ENCODE measurements around the gene SOWAHC.

The SOWAHC gene

DNA sequence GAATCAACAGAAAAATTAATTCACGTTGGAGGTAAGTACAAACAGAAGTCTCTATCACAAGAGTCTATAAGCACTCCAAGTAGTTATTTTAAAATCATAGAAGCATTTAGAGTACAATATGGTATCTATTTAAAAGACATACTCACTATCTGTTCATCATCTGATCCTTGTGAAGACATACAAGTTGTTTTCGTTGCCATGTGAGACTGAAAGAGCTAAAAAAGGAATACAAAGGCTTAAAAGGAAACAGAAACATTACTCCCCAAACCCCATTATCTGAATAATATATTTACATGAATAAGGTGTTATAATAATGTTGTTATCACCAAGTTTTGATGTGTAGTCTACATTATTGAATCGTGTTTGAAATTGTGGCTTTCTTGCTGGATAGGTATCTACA is 21.3 kb upstream of the SOWAHC start:
- DNase-seq (ENCODE audit: insufficient read length, low spot score) = no peak
- FAIRE-seq = no peak
- TF ChIP-seq, protein P1, sequence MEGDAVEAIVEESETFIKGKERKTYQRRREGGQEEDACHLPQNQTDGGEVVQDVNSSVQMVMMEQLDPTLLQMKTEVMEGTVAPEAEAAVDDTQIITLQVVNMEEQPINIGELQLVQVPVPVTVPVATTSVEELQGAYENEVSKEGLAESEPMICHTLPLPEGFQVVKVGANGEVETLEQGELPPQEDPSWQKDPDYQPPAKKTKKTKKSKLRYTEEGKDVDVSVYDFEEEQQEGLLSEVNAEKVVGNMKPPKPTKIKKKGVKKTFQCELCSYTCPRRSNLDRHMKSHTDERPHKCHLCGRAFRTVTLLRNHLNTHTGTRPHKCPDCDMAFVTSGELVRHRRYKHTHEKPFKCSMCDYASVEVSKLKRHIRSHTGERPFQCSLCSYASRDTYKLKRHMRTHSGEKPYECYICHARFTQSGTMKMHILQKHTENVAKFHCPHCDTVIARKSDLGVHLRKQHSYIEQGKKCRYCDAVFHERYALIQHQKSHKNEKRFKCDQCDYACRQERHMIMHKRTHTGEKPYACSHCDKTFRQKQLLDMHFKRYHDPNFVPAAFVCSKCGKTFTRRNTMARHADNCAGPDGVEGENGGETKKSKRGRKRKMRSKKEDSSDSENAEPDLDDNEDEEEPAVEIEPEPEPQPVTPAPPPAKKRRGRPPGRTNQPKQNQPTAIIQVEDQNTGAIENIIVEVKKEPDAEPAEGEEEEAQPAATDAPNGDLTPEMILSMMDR (IDR thresholded peaks at IDR 0.05; ENCODE audit: insufficient read depth, missing control alignments) = no peak

- DNase-seq (ENCODE audit: insufficient read length, low spot score) = no peak
- no peak for FAIRE-seq
- TF ChIP-seq, protein P1 (IDR thresholded peaks at IDR 0.05; ENCODE audit: insufficient read depth, missing control alignments) = no peak
Measured at GRCh38 chr2:109594246-109594885, 19.8 kb upstream of the SOWAHC start.

DNA sequence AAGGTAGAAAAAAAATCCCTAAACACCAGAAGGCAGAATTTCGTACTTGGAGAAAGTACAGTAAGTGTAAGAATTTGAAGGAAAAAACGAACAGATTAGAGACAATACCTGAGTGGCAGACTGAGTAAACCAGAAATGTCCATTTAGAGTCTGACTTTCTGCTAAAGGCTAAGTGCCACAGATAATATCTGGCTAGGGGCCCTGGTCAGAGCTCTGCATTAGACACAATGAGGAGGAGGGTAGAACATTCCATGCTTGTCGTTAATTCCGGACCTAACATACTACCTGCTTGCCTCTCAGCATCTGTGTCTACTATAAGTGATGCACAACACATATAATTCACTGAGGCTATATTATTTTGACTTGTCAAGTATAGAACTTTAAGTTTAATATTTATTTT is 18.5 kb upstream of the SOWAHC start:
- DNase-seq (ENCODE audit: insufficient read length, low spot score) = no peak
- FAIRE-seq = no peak
- TF ChIP-seq, protein P1 (IDR thresholded peaks at IDR 0.05; ENCODE audit: insufficient read depth, missing control alignments) = no peak

- FAIRE-seq = no peak
Measured at GRCh38 chr2:109597283-109597682, 16.9 kb upstream of the SOWAHC start.

DNA sequence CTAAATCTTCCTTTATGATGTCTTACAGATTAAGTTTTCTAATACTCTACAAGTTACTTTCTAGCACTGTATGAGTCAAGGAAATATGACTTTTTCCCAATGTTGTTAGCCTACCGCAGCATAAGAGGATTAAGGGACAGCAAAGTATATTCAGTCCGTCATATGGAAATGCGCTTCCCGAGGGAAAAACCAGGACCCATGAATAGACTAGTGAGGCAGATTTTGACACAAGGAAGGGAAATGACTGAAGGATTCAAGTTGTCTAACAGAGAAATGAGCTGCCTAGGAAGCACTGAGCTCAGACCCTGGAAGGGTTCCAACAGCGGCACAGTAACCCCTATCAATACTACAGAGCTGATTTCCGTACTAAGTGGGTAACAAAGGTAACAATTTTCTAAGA is 12.4 kb upstream of the SOWAHC start:
- DNase-seq (ENCODE audit: insufficient read length, low spot score) (no peak), FAIRE-seq (peak; percentile 6)
- TF ChIP-seq, protein P1 (IDR thresholded peaks at IDR 0.05; ENCODE audit: insufficient read depth, missing control alignments) = no peak

More at GRCh38 chr2:109597283-109597682, 16.9 kb upstream of the SOWAHC start:
- TF ChIP-seq, protein P1 (IDR thresholded peaks at IDR 0.05; ENCODE audit: insufficient read depth, missing control alignments) = no peak
- no peak for DNase-seq (ENCODE audit: insufficient read length, low spot score)

GRCh38 chr2:109602617-109603188 is 11.5 kb upstream of the SOWAHC start:
- FAIRE-seq (no peak), DNase-seq (ENCODE audit: insufficient read length, low spot score) (no peak)
- TF ChIP-seq, protein P1 (IDR thresholded peaks at IDR 0.05; ENCODE audit: insufficient read depth, missing control alignments) = no peak

DNA sequence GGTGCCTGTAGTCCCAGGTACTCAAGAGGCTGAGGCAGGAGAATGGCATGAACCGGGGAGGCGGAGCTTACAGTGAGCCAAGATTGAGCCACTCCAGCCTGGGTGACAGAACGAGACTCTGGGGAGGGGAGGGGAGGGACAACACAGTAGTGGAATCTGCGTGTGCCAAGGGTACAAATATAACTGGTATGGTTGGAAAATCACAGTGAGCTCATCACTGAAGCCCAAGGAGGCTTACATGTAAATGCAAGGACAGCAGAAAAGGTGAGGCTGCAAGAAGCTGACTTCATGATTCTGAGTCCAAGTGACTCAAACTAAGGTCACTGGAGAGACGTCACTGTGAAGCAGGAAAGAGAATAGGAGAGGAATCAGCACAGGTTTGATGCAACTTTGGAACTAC is 9.6 kb upstream of the SOWAHC start:
- TF ChIP-seq, protein P1 (IDR thresholded peaks at IDR 0.05; ENCODE audit: insufficient read depth, missing control alignments) = no peak
- no peak for FAIRE-seq
- no peak for DNase-seq (ENCODE audit: insufficient read length, low spot score)

Data from D721Med (cell line).